ENCODE measurements around the gene ACE.

The ACE gene

GRCh38 chr17:63492940-63493339, 16.1 kb downstream of the ACE start:
- DNase-seq: no peak

- no peak for DNase-seq
These were observed 16.6 kb downstream of the ACE start for GRCh38 chr17:63493411-63493810.

DNA sequence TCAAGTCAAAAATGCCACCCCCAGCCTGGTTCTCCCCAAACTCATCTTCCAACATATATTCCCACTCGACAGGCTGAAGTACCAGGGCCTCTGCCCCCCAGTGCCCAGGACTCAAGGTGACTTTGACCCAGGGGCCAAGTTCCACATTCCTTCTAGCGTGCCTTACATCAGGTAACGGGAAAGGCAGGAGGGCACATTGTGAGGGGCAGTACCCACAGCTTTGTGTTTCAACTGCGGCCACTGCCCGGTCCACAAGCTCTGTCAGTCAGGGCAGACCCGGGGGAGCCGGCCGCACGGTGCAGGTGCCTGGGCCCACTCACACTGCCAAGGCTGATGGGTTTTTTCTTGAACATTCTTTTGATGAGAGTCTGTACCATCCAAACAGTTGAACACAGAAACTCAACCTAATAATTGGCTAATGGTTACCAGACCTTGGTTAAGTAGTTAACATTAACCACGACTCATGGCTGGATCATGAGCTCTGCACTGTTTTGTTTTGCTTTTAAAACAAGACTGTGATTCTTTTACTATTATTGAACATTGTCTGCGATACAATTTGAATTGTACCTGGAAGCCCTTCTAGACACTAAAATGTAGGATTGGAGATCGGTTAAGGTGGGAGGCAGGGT, 17.6 kb downstream of the ACE start:
- DNase-seq: no peak

- DNase-seq: no peak
These were observed 18.6 kb downstream of the ACE start for GRCh38 chr17:63495491-63495890.

- no peak for DNase-seq
These were observed 19.3 kb downstream of the ACE start for GRCh38 chr17:63496177-63496576.

- no peak for DNase-seq
These were observed 20.0 kb downstream of the ACE start for GRCh38 chr17:63496663-63497400.

DNA sequence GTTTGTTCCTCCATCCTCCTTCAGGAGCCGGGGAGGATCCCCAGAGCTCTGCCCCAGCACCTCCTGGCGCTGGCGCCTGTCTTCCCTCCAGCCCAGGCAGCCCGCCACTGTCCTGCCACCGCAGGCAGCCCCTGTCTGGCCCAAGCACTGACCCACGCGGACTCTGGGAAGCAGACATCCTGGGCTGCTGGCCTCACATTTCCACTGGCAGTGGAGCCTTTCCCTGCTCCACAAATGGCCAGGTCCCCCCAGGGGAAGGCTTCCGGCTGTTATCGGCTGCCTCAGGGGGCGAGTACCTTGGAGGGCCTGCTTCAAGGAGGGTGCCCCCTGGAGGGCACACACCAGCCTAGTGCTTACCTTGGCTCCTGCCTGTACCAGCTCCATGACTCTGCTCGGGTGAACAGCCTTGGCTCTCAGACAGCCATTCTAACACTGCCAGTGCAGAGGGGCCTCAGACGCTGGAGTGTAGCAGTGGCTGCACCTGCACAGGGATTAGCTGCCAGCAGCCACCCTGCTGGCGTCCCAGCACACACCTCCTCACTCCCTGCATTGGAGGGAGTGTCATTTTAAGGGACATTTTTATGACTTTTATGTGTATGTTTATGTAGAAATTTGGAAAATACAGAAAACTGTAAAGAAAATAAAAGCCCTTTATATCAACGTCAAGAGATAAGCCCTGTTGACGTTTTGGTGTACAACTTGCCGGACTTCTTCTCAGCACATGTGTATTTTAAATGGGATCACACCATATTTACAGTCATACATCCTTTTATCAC, 21.0 kb downstream of the ACE start:
- DNase-seq: no peak

DNA sequence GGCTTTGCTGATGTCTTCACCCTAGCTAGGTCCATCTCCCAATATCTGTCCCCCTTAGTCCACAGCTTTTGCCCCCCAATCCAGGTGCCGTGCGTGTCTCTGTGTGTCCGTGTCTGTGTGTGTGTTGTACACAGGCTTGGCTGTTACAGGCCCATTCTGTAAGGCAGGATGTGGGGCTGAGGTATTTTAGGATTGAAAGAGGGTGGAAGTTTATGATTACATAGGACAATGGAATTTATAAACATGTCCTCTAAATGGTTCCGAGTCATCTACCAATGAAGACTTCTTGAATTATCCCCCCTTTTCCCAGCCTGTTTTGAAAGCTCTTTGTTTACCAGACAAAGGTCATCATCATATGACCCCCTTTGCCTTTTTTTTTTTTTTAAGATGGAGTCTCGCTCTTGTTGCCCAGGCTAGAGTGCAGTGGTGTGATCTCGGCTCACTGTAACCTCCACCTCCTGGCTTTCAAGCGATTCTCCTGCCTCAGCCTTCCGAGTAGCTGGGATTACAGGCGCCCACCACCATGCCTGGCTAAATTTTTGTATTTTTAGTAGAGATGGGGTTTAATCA, 21.9 kb downstream of the ACE start:
- no peak for DNase-seq

GRCh38 chr17:63500543-63501390, 23.9 kb downstream of the ACE start:
- DNase-seq: no peak

DNA sequence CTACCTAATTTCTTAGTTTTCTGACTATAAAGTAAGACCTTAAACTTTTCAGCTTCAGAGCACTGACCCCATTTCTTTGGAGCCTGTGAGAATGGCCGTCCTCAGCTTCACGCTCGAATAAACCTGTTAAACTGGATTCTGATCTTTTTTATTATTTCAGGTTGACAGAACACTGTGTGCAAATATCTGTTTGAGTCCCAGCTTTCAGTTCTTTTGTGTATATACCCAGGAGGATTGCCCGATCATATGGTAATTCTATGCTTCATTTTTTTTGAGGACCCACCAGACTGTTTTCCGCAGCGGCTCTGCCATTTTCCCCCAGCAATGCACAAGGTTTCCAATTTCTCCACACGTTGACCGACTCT, 26.5 kb downstream of the ACE start:
- no peak for DNase-seq

DNA sequence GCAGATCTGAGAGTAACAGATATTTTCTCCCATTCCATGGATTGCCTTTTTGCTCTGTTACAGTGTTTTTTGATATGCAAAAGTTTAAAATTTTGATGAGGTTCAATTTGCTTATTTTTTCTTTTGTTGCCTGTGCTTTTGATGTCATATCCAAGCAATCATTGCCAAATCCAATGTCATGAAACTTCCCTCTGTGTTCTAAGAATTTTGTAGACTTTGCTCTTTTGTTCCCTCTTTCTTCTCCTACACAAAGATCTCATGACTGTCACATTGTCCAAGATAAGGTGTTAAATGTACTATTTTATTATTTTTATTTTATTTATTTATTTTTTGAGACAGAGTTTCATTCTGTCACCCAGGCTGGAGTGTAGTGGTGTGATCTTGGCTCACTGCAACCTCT, 27.4 kb downstream of the ACE start:
- DNase-seq: no peak

DNA sequence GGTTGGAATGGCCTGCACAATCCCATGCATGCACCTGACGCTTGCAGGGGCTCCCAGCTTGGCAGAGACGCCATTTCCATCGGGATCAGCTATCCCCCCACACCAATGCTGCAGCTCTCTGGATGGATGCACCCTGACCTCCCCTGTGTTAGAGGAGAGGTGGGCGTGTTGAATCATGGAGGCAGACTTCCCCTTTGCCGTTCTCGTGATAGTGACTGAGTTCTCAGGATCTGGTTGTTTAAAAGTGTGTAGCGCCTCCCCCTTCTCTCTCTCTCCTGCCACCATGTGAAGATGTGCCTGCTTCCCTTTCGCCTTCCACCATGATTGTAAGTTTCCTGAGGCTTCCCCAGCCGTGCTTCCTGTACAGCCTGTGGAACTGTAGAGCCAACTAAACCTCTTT, 28.5 kb downstream of the ACE start:
- DNase-seq: no peak

GRCh38 chr17:63506627-63507026, 29.8 kb downstream of the ACE start:
- no peak for DNase-seq

DNA sequence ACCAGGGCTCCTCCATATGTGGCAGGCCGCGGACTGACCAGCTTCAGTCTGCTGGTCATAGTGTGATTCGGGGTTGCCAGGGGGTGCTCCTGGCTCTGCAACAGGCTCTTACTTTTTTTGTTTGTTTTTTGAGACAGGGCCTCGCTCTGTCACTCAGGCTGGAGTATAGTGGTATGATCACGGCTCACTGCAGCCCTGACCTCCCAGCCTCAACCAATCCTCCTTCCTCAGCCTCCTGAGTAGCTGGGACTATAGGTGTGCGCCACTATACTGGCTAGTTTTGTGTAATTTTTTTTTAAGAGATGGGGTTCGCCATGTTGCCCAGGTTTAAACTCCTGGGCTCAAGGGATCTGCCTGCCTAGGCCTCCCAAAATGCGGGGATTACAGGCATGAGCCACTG, 34.5 kb downstream of the ACE start:
- DNase-seq: no peak

- no peak for DNase-seq
These were observed 35.5 kb downstream of the ACE start for GRCh38 chr17:63512388-63512787.

DNA sequence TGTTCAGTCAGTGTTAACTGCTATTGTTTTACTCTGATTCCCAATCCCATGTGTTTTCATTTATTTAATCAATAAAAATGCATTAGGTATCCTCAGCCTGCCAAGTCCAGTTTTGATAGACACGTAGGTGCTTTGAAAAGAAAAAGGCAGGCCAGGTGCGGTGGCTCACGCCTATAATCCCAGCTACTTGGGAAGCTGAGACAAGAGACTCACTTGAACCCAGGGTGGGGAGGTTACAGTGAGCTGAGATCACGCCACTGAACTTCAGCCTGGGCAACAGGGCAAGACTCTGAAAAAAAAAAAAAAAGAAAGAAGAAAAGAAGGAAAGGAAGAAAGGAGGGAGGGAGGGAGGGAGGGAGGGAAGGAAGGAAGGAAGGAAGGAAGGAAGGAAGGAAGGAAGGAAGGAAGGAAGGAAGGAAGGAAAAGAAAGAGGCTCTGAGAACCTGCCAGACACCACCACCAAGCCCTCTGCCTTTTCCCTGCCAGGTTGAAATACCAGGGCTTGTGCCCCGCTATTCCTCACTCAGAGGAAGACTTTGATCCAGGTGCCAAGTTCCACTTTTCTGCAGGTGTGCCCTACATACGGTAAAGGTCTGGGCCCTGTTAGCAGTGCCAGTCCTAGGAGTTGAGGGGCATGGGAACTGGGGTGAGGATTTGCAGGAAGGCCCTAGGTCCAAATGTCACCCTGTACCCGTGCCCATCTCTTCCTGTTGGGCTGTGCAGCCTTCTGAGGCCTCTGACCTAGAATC, 36.2 kb downstream of the ACE start:
- no peak for DNase-seq

- no peak for DNase-seq
These were observed 37.6 kb downstream of the ACE start for GRCh38 chr17:63514477-63514876.

- DNase-seq: no peak
These were observed 38.1 kb downstream of the ACE start for GRCh38 chr17:63514974-63515373.

DNA sequence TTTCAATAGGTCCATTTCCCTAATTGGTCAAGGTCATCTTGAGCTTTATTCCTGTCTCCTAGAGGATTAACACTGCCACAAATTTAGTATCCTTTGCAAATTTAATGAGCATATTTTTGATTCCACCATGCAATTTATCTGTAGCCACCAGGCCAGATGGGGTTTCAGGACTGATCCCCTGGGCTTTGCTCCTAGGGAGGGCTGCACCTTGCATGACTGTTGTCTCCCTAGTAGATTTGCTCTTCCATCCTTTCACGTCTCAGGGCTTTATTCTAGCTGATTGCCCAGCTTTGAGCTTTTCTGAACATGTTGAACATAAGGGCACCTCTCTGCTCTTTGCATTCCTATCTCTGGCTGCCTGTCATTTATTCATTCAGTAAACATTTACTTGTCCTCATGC, 38.6 kb downstream of the ACE start:
- DNase-seq: no peak

DNA sequence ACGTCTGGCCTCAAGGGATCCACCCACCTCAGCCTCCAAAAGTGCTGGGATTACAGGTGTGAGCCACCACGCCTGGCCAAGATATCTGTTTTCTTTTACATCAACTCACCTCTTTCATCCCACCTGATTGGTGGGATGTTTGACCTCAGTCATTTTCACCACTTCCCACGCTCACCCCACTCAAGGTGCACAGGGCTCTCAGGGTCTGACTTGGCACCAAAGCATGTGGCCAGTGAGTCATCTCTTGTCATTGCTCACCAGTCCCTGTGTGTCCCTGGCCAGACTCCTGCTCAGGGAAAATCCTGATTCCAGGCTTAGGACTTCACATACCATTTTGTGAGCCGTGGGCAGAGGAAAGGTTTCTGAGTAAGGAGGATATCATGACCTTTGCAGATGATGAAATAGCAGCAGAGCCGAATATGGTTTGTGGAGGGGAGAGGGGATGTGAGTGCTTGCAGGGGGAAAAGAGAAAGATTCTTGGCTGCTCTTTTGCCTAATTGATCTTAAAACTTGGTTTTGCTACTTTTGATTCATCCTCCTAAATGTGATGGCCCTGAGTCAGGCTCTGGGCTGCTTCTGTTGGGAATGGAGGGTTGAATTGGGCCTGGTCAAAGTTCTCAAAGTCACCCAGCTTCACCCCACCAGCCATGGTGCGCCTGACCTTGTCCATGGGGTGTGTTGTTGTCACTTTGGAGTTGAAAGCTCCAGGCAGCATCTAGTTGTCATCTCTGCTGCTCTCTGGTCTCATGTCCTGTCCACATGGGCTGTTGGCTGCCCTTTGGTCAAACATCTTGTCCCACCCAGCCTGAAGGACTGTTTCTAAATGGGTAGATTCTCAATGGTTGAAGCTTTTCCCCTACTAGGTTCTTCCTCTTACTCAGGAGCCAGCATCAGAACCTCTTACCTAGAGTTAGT, 40.3 kb downstream of the ACE start:
- no peak for DNase-seq
